ENCODE measurements around the gene ELFN1. TPM values are rescaled to one million over a fixed set of nuclear protein-coding genes. Genes with fewer than 3 reads are reported as not detected.

The ELFN1 gene
- total and polyA plus RNA-seq, 10 of the 15 experiments (the other 5 are each of a cell fraction or from before 2014, with no cell fraction given): 0.04 TPM; not detected in 9

- POLR2A ChIA-PET: no interaction called here
- no peak for FAIRE-seq
- Histone ChIP-seq H3K36me3 (ENCODE audit: control insufficient read depth in 2 of 2, insufficient read depth in 2 of 2, low read length in 1 of 2) (no peaks in the 10 kb centered on the region), H3K4me3 (no peak overlapping the region), H3K27ac (ENCODE audit: control insufficient read depth, insufficient read depth) (no peak overlapping the region), H2AFZ (ENCODE audit: control insufficient read depth, low read depth, low read length) (no peak overlapping the region), H3K9me3 (replicated peaks; ENCODE audit: control insufficient read depth, insufficient read depth, low read length) (no peaks in the 10 kb centered on the region), H3K4me1 (ENCODE audit: control insufficient read depth, insufficient read depth, low read length) (no peaks in the 10 kb centered on the region), H3K4me2 (ENCODE audit: control insufficient read depth, insufficient read depth) (no peak overlapping the region), H4K20me1 (ENCODE audit: control insufficient read depth, insufficient read depth) (no peaks in the 10 kb centered on the region), H3K27me3 (replicated peaks in 1 of 2; ENCODE audit: control insufficient read depth in 2 of 2, insufficient read depth in 2 of 2, low read length in 1 of 2) (no peaks in the 10 kb centered on the region), H3K79me2 (ENCODE audit: control insufficient read depth, insufficient read depth, low read length) (no peaks in the 10 kb centered on the region), H3K9ac (ENCODE audit: control insufficient read depth, insufficient read depth, low read length) (no peak overlapping the region)
- no peak for ATAC-seq
- CTCF ChIA-PET: interaction anchor here (0.6 kb wide), 1 partner anchor 93 kb away, joined by 5 read pairs; no protein-coding TSS in a partner anchor
- no TSS peak for BruUV-seq (replicated peaks)
- 0% methylated on average over 1 of the region's 1 CpG for WGBS (ENCODE audit: insufficient coverage, insufficient replicate concordance, low lambda C conversion rate, missing lambda C conversion rate)
- TF ChIP-seq RUNX3 (IDR thresholded peaks at IDR 0.05; ENCODE audit: low read length) (no peak), ZNF24 (IDR thresholded peaks at IDR 0.05) (no peak), RBBP5 (conservative IDR thresholded peaks at IDR 0.05) (no peak), SUZ12 (IDR thresholded peaks at IDR 0.05; ENCODE audit: unreplicated experiment) (no peak), E4F1 (IDR thresholded peaks at IDR 0.05; ENCODE audit: borderline replicate concordance, partially characterized antibody) (no peak)
- no peak for DNase-seq (ENCODE audit: low read depth, low spot score)
- intact Hi-C loops (cut with micrococcal nuclease; ENCODE audit: unreplicated experiment) (no loop called here), in situ Hi-C loops (cut with MboI) (no loop called here)
- RAD21 ChIA-PET (ENCODE audit: unreplicated experiment): no interaction called here
- SMC1A ChIA-PET (ENCODE audit: uncharacterized antibody, unreplicated experiment): no interaction called here
These were observed 43.3 kb upstream of the ELFN1 start for GRCh38 chr7:1626769-1627168.

- WGBS (ENCODE audit: insufficient coverage, insufficient replicate concordance, low lambda C conversion rate, missing lambda C conversion rate): 49% methylated on average over 3 of the region's 3 CpGs
- ChIA-PET SMC1A (ENCODE audit: uncharacterized antibody, unreplicated experiment) (no interaction called here), RAD21 (ENCODE audit: unreplicated experiment) (no interaction called here), CTCF (no interaction called here), POLR2A (no interaction called here)
- H3K36me3 ChIP-seq (ENCODE audit: control insufficient read depth in 2 of 2, insufficient read depth in 2 of 2, low read length in 1 of 2): no peaks in the 10 kb centered on the region
- BruUV-seq (replicated peaks): no TSS peak
- ATAC-seq (no peak), DNase-seq (ENCODE audit: low read depth, low spot score) (no peak), FAIRE-seq (no peak)
- intact Hi-C loops (cut with micrococcal nuclease; ENCODE audit: unreplicated experiment) (no loop called here), in situ Hi-C loops (cut with MboI) (no loop called here)
- H3K4me2 ChIP-seq (ENCODE audit: control insufficient read depth, insufficient read depth): no peak overlapping the region
- H3K9ac ChIP-seq (ENCODE audit: control insufficient read depth, insufficient read depth, low read length): no peak overlapping the region
- no peak overlapping the region for H3K4me3 ChIP-seq
- H3K9me3 ChIP-seq (replicated peaks; ENCODE audit: control insufficient read depth, insufficient read depth, low read length): no peaks in the 10 kb centered on the region; the same call in 2 of the 3 replicates
- no peaks in the 10 kb centered on the region for H3K79me2 ChIP-seq (ENCODE audit: control insufficient read depth, insufficient read depth, low read length)
- H3K4me1 ChIP-seq (ENCODE audit: control insufficient read depth, insufficient read depth, low read length): no peaks in the 10 kb centered on the region
- no peaks in the 10 kb centered on the region for H4K20me1 ChIP-seq (ENCODE audit: control insufficient read depth, insufficient read depth)
- no peaks in the 10 kb centered on the region for H3K27me3 ChIP-seq (replicated peaks in 1 of 2; ENCODE audit: control insufficient read depth in 2 of 2, insufficient read depth in 2 of 2, low read length in 1 of 2)
- H2AFZ ChIP-seq (ENCODE audit: control insufficient read depth, low read depth, low read length): no peak overlapping the region
- H3K27ac ChIP-seq (ENCODE audit: control insufficient read depth, insufficient read depth): no peak overlapping the region
- TF ChIP-seq BCLAF1 (IDR thresholded peaks at IDR 0.05) (no peak), MEF2A (IDR thresholded peaks at IDR 0.05; ENCODE audit: insufficient read depth, low read depth, low read length) (no peak), NR2C2 (IDR thresholded peaks at IDR 0.05; ENCODE audit: borderline replicate concordance, control insufficient read depth, insufficient read length, low read depth) (no peak), EED (IDR thresholded peaks at IDR 0.05; ENCODE audit: low read depth) (no peak), NFXL1 (IDR thresholded peaks at IDR 0.05; ENCODE audit: borderline replicate concordance) (no peak), YBX1 (IDR thresholded peaks at IDR 0.05) (no peak), IRF4 (IDR thresholded peaks at IDR 0.05; ENCODE audit: low read depth, low read length) (no peak), YY1 (IDR thresholded peaks at IDR 0.05; ENCODE audit: low read depth, low read length) (no peak), RBBP5 (conservative IDR thresholded peaks at IDR 0.05) (no peak), NRF1 (conservative IDR thresholded peaks at IDR 0.05; ENCODE audit: low read depth, low read length) (no peak)
These were observed 39.3 kb upstream of the ELFN1 start for GRCh38 chr7:1630700-1631336.

Measured in GM12878 (cell line).